Kidney epithelial cell (primary cell): ENCODE data around the gene PTPN14. TPM values are rescaled to one million over a fixed set of nuclear protein-coding genes. Genes with fewer than 3 reads are reported as not detected.

ENCODE experiments used
- DNase-seq: peaks from one replicate; pipeline ENCODE4 v3.0.0-alpha.2; 2010; ENCODE audit warnings: low read depth
- H3K27me3 ChIP-seq: 2 replicates; pipeline ENCODE4 v1.6.0; 2011; ENCODE audit warnings: low read length; ENCODE audit not compliant: control insufficient read depth, insufficient read depth
- H3K36me3 ChIP-seq: 2 replicates; pipeline ENCODE4 v1.5.1; 2011; ENCODE audit warnings: low read length; ENCODE audit not compliant: control insufficient read depth, insufficient read depth
- H3K4me3 ChIP-seq: 2 replicates; pipeline ENCODE4 v1.5.1; 2011; ENCODE audit warnings: low read depth, mild to moderate bottlenecking, control low read depth, low read length
- CTCF ChIP-seq: IDR thresholded peaks from 2 replicates; pipeline ENCODE4 v1.5.1; 2011; ENCODE audit warnings: mild to moderate bottlenecking, moderate library complexity, low read length, control low read depth, inconsistent platforms; ENCODE audit not compliant: insufficient read depth, poor library complexity, severe bottlenecking
- total RNA-seq: library from RNA; depleted of rRNA; stranded (reverse); fragments of >200 nt; gene quantifications from 2 replicates; pipeline ENCODE4 v1.2.3, GENCODE V29; 2015

Gene PTPN14
- total RNA-seq, 1 donor from 2014 or later, result 30.7 TPM

GRCh38 chr1:214505134-214505533 is 46.3 kb downstream of the PTPN14 start:
- DNase-seq, result no peak

GRCh38 chr1:214504330-214504729 is 47.1 kb downstream of the PTPN14 start:
- no peak overlapping the region for H3K4me3 ChIP-seq
- DNase-seq, result no peak

More at GRCh38 chr1:214505134-214505533, 46.3 kb downstream of the PTPN14 start:
- Histone ChIP-seq H3K4me3 (no peak overlapping the region), H3K27me3 (no peaks in the 10 kb centered on the region), H3K36me3 (no peaks in the 10 kb centered on the region)
- no peak for TF ChIP-seq CTCF

GRCh38 chr1:214503553-214503952 is 47.8 kb downstream of the PTPN14 start:
- Histone ChIP-seq H3K4me3 (no peak overlapping the region), H3K27me3 (no peaks in the 10 kb centered on the region), H3K36me3 (no peaks in the 10 kb centered on the region)
- TF ChIP-seq CTCF, result no peak
- no peak for DNase-seq

More at GRCh38 chr1:214504330-214504729, 47.1 kb downstream of the PTPN14 start:
- H3K27me3 ChIP-seq, result no peaks in the 10 kb centered on the region
- no peaks in the 10 kb centered on the region for H3K36me3 ChIP-seq
- no peak for TF ChIP-seq CTCF

- Histone ChIP-seq H3K27me3 (no peaks in the 10 kb centered on the region), H3K4me3 (no peak overlapping the region), H3K36me3 (no peaks in the 10 kb centered on the region)
- no peak for DNase-seq
- no peak for TF ChIP-seq CTCF
These were observed 50.9 kb downstream of the PTPN14 start for GRCh38 chr1:214500340-214501055.

GRCh38 chr1:214499732-214500131 is 51.7 kb downstream of the PTPN14 start:
- Histone ChIP-seq H3K36me3 (no peaks in the 10 kb centered on the region), H3K4me3 (no peak overlapping the region), H3K27me3 (no peaks in the 10 kb centered on the region)
- no peak for TF ChIP-seq CTCF
- DNase-seq, result no peak

- TF ChIP-seq CTCF, result no peak
- no peak for DNase-seq
- Histone ChIP-seq H3K36me3 (peaks cover 2% of the 10 kb centered on the region), H3K4me3 (no peak overlapping the region), H3K27me3 (no peaks in the 10 kb centered on the region)
These were observed 53.4 kb downstream of the PTPN14 start for GRCh38 chr1:214498021-214498420.
